Astrocyte (in vitro differentiated cells and primary cell): ENCODE results near the gene SLC44A1. TPM values are rescaled to one million over a fixed set of nuclear protein-coding genes. Genes with fewer than 3 reads are reported as not detected.
A peak's percentile ranks its signal among the peaks of the same experiment; 100 is the strongest.

ENCODE experiments used
- DNase-seq: peaks from one replicate; pipeline ENCODE4 v3.0.0-alpha.2; 2010; ENCODE audit warnings: low read depth
- FAIRE-seq: peaks from 2 replicates; lab custom pipeline; 2011; peaks lifted over from hg19 to GRCh38; lab: Jason Lieb, UNC
- H2AFZ ChIP-seq: 2 replicates; pipeline ENCODE4 v1.6.0; 2012; ENCODE audit warnings: low read depth, low read length, inconsistent platforms
- H3K27ac ChIP-seq: 2 replicates; pipeline ENCODE4 v1.5.1; 2011; ENCODE audit warnings: low read depth, low read length, inconsistent platforms
- H3K27me3 ChIP-seq: 2 replicates; pipeline ENCODE4 v1.6.0; 2011; ENCODE audit warnings: low read length, inconsistent platforms; ENCODE audit not compliant: insufficient read depth
- H3K36me3 ChIP-seq: 2 replicates; pipeline ENCODE4 v1.5.1; 2011; ENCODE audit warnings: low read length, inconsistent platforms; ENCODE audit not compliant: insufficient read depth
- H3K4me1 ChIP-seq: 2 replicates; pipeline ENCODE4 v1.5.1; 2011; ENCODE audit warnings: low read length, inconsistent platforms; ENCODE audit not compliant: insufficient read depth
- H3K4me2 ChIP-seq: 2 replicates; pipeline ENCODE4 v1.6.0; 2012; ENCODE audit warnings: low read length, inconsistent platforms
- H3K4me3 ChIP-seq: 2 replicates; pipeline ENCODE4 v1.5.1; 2011; ENCODE audit warnings: low read depth, mild to moderate bottlenecking, low read length, inconsistent platforms; ENCODE audit not compliant: insufficient read depth
- H3K79me2 ChIP-seq: 2 replicates; pipeline ENCODE4 v1.6.0; 2012; ENCODE audit warnings: mild to moderate bottlenecking, low read length, inconsistent platforms; ENCODE audit not compliant: insufficient read depth
- H3K9ac ChIP-seq: 2 replicates; pipeline ENCODE4 v1.6.0; 2012; ENCODE audit warnings: mild to moderate bottlenecking, low read length, inconsistent platforms
- H3K9me3 ChIP-seq: 2 replicates; pipeline ENCODE4 v1.5.1; 2012; ENCODE audit warnings: low read depth, mild to moderate bottlenecking, low read length, inconsistent platforms; ENCODE audit not compliant: insufficient read depth
- H4K20me1 ChIP-seq: 2 replicates; pipeline ENCODE4 v1.6.0; 2012; ENCODE audit warnings: low read length, inconsistent platforms; ENCODE audit not compliant: insufficient read depth
- H3K27ac Mint-ChIP-seq: one replicate; pipeline ENCODE4 v1.8.0; 2021; ENCODE audit warnings: mild to moderate bottlenecking, mixed read lengths; ENCODE audit not compliant: unreplicated experiment
- H3K27me3 Mint-ChIP-seq: one replicate; pipeline ENCODE4 v1.8.0; 2021; ENCODE audit warnings: low read depth, mixed read lengths; ENCODE audit not compliant: unreplicated experiment
- H3K36me3 Mint-ChIP-seq: one replicate; pipeline ENCODE4 v1.8.0; 2021; ENCODE audit warnings: low read depth, mixed read lengths; ENCODE audit not compliant: unreplicated experiment
- H3K4me1 Mint-ChIP-seq: one replicate; pipeline ENCODE4 v1.8.0; 2021; ENCODE audit warnings: low read depth, mixed read lengths; ENCODE audit not compliant: unreplicated experiment
- H3K4me3 Mint-ChIP-seq: one replicate; pipeline ENCODE4 v1.8.0; 2021; ENCODE audit warnings: mild to moderate bottlenecking, moderate library complexity, mixed read lengths; ENCODE audit not compliant: unreplicated experiment
- H3K9me3 Mint-ChIP-seq: one replicate; pipeline ENCODE4 v1.8.0; 2021; ENCODE audit warnings: mild to moderate bottlenecking, mixed read lengths; ENCODE audit not compliant: unreplicated experiment
- CTCF ChIP-seq: IDR thresholded peaks from 2 replicates; pipeline ENCODE4 v1.5.1; 2011; ENCODE audit warnings: low read depth, mild to moderate bottlenecking, inconsistent platforms, low read length, moderate library complexity; ENCODE audit not compliant: insufficient read depth
- EZH2 ChIP-seq: IDR thresholded peaks from 2 replicates; pipeline ENCODE4 v1.6.1; 2012; ENCODE audit warnings: mild to moderate bottlenecking, low read length, inconsistent platforms; ENCODE audit not compliant: insufficient read depth
- total RNA-seq: library from RNA; stranded (reverse); gene quantifications from 2 replicates; pipeline ENCODE4 v1.2.1, GENCODE V29; 2021

The SLC44A1 gene
- total RNA-seq, 1 donor from 2014 or later: 43.8 TPM

GRCh38 chr9:105216440-105217178 is 27.8 kb upstream of the SLC44A1 start:
- no peaks in the 10 kb centered on the region for H3K36me3 ChIP-seq
- TF ChIP-seq CTCF: no peak
- TF ChIP-seq EZH2: no peak
- H2AFZ ChIP-seq: no peak overlapping the region

GRCh38 chr9:105218673-105219072 is 25.8 kb upstream of the SLC44A1 start:
- no peak for DNase-seq
- Histone ChIP-seq H3K4me3 (no peak overlapping the region), H3K36me3 (no peaks in the 10 kb centered on the region), H3K27ac (no peak overlapping the region), H3K9me3 (peaks cover 12% of the 10 kb centered on the region), H3K4me2 (no peak overlapping the region), H2AFZ (no peak overlapping the region), H3K79me2 (no peaks in the 10 kb centered on the region), H3K27me3 (no peaks in the 10 kb centered on the region), H3K9ac (no peak overlapping the region), H4K20me1 (no peaks in the 10 kb centered on the region), H3K4me1 (no peaks in the 10 kb centered on the region)
- Mint-ChIP-seq H3K36me3 (peaks cover 6% of the 10 kb centered on the region), H3K4me1 (peaks cover 8% of the 10 kb centered on the region), H3K27ac (no peak overlapping the region), H3K4me3 (no peak overlapping the region), H3K9me3 (peaks cover 22% of the 10 kb centered on the region), H3K27me3 (no peaks in the 10 kb centered on the region)
- FAIRE-seq: no peak
- TF ChIP-seq EZH2: no peak
- TF ChIP-seq CTCF: no peak

More at GRCh38 chr9:105216440-105217178, 27.8 kb upstream of the SLC44A1 start:
- DNase-seq: peak; percentile 59
- Histone ChIP-seq H3K27me3 (no peaks in the 10 kb centered on the region), H3K9me3 (no peaks in the 10 kb centered on the region), H3K4me2 (no peak overlapping the region), H4K20me1 (no peaks in the 10 kb centered on the region), H3K79me2 (no peaks in the 10 kb centered on the region), H3K9ac (no peak overlapping the region), H3K27ac (no peak overlapping the region), H3K4me1 (no peaks in the 10 kb centered on the region), H3K4me3 (no peak overlapping the region)
- Mint-ChIP-seq H3K36me3 (no peaks in the 10 kb centered on the region), H3K27ac (peak overlapping the region; percentile 28), H3K4me1 (peaks cover 8% of the 10 kb centered on the region), H3K4me3 (no peak overlapping the region), H3K9me3 (peaks cover 13% of the 10 kb centered on the region), H3K27me3 (no peaks in the 10 kb centered on the region)
- FAIRE-seq: no peak

- peaks cover 6% of the 10 kb centered on the region for H3K36me3 Mint-ChIP-seq
- no peaks in the 10 kb centered on the region for H3K27me3 Mint-ChIP-seq
- H2AFZ ChIP-seq: no peak overlapping the region
Observed at GRCh38 chr9:105219291-105219805, 25.1 kb upstream of the SLC44A1 start.

More at GRCh38 chr9:105219291-105219805, 25.1 kb upstream of the SLC44A1 start:
- TF ChIP-seq CTCF (no peak), EZH2 (no peak)
- Mint-ChIP-seq H3K27ac (no peak overlapping the region), H3K9me3 (peaks cover 26% of the 10 kb centered on the region), H3K4me3 (no peak overlapping the region), H3K4me1 (peaks cover 8% of the 10 kb centered on the region)
- Histone ChIP-seq H3K79me2 (no peaks in the 10 kb centered on the region), H3K9me3 (peaks cover 13% of the 10 kb centered on the region), H3K36me3 (no peaks in the 10 kb centered on the region), H3K27me3 (no peaks in the 10 kb centered on the region), H3K9ac (no peak overlapping the region), H3K4me3 (no peak overlapping the region), H3K4me1 (no peaks in the 10 kb centered on the region), H3K4me2 (no peak overlapping the region), H3K27ac (no peak overlapping the region), H4K20me1 (no peaks in the 10 kb centered on the region)
- DNase-seq: no peak
- no peak for FAIRE-seq
